Left forelimb (tissue), 1 donor: Measurements from ENCODE around the gene NXF3.
"Not testable (repeated sequence)": the region's sequence is repeated elsewhere in the genome, so short reads cannot be mapped to it uniquely, and the experiment has no call there.

ENCODE experiments used
- DNase-seq: peaks from one replicate; pipeline ENCODE4 v3.0.0-alpha.2; 2018; ENCODE audit warnings: low spot score

NXF3 gene

DNA sequence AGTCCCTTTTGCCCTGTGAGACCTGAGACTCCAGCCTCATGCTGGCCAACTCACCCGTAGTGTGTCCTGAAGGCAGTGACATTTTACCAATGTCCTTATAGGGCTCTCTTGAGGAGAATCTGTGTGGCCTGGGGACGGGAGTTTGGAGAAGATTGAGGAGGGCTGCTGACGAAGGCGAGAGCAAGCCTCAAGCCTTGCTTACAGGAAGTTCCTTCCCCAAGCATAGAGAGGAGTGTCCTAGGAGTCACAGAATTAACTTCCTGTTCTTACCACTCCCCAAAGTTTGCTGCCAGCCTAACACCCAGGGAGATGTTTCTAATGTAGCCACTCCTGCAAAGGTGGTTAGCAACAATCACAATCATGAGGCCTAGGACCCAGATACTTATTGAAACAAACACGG is at the start of gene NXF3:
Gene NXF3, minus strand, starts transcription at position 202 of the 400 bp plus-strand sequence. Its CDS starts 120 bp downstream, at position 82.
- DNase-seq, result no peak

- DNase-seq, result not testable (repeated sequence)
These were observed 43.6 kb upstream of the NXF3 start for GRCh38 chrX:103136528-103136927.

GRCh38 chrX:103124284-103124683 is 31.3 kb upstream of the NXF3 start:
- no peak for DNase-seq

- no peak for DNase-seq
These were observed 27.8 kb upstream of the NXF3 start for GRCh38 chrX:103120748-103121147.

GRCh38 chrX:103116970-103117369 is 24.0 kb upstream of the NXF3 start:
- not testable (repeated sequence) for DNase-seq

DNA sequence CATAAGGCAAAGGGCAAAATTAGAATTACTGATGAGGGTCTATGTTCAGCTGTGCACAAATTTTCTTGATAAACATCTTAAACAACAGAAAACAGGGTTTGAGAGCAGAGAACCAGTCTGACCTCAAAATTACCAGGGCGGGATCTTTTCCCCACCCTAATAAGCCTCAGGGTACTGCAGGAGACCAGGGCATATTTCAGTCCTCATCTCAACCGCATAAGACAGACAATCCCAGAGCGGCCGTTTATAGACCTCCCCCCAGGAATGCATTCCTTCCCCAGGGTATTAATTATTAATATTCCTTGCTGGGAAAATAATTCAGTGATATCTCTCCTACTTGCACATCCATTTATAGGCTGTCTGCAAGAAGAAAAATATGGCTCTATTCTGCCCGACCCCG is 16.6 kb upstream of the NXF3 start:
- not testable (repeated sequence) for DNase-seq

DNA sequence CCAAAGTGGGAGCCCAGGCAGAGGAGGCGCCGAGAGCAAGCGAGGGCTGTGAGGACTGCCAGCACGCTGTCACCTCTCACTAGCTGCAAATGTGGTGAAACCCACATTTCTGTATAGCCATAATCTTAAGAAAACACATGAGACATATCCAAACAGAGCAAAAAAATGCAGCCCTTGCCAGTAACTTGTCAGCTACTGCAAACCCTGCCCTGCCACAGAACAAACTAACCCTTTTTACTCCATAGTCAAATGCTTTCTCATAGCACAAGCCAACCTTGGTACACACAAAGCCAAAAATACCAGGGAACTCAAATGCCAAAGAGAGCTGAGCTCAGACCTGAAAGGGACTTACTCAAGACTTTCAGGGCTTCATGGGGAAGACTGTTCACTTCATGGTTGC is 14.9 kb upstream of the NXF3 start:
- DNase-seq, result no peak

GRCh38 chrX:103107227-103107737 is 14.3 kb upstream of the NXF3 start:
- not testable (repeated sequence) for DNase-seq

- DNase-seq, result not testable (repeated sequence)
These were observed 11.4 kb upstream of the NXF3 start for GRCh38 chrX:103104370-103104769.

DNA sequence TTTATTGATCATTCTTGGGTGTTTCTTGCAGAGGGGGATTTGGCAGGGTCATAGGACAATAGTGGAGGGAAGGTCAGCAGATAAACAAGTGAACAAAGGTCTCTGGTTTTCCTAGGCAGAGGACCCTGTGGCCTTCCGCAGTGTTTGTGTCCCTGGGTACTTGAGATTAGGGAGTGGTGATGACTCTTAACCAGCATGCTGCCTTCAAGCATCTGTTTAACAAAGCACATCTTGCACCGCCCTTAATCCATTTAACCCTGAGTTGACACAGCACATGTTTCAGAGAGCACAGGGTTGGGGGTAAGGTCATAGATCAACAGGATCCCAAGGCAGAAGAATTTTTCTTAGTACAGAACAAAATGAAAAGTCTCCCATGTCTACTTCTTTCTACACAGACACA is 10.9 kb upstream of the NXF3 start:
- not testable (repeated sequence) for DNase-seq

DNA sequence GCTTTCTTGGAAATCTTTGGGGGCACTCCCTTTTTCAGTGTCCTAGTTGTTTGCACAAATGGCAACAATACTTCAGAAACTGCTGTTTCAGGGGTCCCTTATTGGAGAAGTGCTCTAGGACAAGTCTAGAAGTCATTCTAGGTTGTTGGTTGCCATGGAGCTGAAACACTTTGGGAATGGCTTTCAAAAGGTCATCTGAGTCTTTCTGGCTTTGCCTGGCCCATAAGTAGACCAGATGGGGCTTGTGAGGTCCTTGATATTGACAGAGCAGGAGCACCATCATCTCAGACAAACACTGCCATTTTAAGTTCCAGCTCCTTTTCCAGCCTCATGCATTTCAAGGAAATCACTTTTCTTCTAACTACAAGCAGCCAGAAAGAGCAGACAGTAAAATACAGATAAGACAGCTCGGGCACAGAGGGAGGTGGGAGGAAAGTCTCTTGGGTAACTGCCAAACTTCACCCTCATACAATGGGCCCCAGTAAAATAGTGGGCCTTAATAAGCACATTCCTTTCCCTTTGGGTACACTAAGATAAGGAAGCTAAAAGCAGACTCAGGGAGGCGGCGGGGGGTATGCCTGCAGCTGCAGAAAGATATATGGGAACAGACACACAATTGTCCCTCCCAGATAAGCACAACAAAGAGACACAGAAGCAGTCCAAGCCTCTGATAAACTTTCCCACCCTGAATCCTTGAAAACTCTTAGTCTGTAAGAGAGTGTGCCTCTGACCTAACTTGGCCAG is 8.5 kb upstream of the NXF3 start:
- DNase-seq, result no peak

DNA sequence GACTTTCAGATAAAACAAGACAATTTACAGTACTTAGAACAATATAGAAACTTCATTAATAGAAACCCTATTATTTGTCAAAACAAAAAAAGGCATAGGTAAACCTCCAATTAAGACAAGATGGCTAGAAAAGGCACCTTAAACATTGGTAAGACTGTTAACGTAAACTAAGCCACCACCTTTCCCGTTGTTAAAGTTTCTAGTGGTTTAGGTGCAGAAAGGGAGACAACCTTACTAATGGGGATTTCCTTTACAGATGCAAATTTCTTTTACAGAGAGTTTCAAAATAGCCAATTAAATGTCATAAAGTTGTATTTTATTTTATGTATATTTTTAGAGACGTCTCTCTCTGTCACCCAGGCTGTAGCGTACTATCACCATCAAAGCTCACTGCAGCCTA is 7.5 kb upstream of the NXF3 start:
- DNase-seq, result no peak

- no peak for DNase-seq
These were observed 6.7 kb upstream of the NXF3 start for GRCh38 chrX:103099691-103100090.

DNA sequence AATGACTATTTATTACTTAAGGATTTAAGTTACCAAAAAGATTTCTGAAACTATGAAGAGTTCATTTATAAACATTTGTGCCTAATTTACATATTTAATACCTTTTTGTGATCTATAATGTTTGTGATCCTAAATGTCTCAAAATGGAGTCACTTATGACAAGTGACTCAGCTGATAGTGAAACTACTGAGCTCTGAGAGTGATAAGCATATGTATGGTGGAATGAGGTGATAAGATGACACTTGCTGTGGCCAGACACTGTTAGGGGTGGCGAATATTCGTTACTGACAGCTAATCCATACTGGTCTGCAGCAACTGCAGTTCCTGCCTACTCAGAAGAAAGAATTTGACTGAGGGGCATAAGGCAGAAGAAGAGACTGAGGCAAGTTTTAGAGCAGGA is 5.5 kb upstream of the NXF3 start:
- DNase-seq, result no peak

DNA sequence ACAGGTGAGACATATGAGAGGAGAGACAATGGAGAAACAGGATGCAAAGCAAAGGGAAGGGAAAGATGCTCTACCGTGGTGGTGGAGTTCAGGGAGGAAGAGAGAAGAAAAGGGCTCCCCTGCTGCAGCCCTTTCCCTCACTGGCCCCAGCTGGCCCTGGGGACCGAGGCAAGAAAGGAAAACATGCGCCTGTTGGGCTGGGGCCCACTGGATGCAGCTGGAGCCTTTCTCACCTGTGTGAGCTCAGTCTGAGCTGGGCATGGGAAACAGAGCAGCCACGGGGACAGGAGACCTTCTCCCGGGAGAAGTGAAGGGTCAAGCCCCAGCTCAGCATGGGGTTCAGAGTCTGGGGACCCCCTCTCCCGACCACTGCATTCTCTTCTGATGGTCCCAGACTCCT is 11.9 kb downstream of the NXF3 start:
- no peak for DNase-seq

DNA sequence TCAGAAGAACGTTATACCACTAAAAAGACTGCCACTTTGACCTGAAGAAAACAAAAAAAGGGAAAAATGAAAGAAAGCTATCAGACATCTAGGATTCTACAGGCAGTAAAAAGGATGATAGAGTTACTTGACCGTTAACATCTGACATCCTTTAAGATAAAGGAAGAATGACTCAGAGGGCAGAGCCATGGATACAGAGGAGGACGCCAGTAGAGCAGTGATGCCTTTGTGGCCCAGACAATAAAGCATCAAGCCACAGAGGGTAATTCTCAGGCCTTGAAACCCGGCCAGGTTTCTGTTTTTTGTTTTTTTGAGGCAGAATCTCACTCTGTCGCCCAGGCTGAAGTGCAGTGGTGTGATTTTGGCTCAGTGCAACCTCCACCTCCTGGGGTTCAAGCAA is 19.5 kb downstream of the NXF3 start:
- no peak for DNase-seq

GRCh38 chrX:103066606-103067005 is 26.3 kb downstream of the NXF3 start:
- DNase-seq, result no peak

- no peak for DNase-seq
These were observed 29.0 kb downstream of the NXF3 start, which contains the start of gene BEX1 for GRCh38 chrX:103063918-103064434. Gene BEX1 (minus strand): TSS chrX:103064171. CDS start chrX:103063274, 897 bp downstream.

- no peak for DNase-seq
These were observed 29.6 kb downstream of the NXF3 start for GRCh38 chrX:103063191-103063845.

- no peak for DNase-seq
These were observed 31.5 kb downstream of the NXF3 start for GRCh38 chrX:103061486-103061885.

- no peak for DNase-seq
These were observed 36.0 kb downstream of the NXF3 start for GRCh38 chrX:103056902-103057301.

DNA sequence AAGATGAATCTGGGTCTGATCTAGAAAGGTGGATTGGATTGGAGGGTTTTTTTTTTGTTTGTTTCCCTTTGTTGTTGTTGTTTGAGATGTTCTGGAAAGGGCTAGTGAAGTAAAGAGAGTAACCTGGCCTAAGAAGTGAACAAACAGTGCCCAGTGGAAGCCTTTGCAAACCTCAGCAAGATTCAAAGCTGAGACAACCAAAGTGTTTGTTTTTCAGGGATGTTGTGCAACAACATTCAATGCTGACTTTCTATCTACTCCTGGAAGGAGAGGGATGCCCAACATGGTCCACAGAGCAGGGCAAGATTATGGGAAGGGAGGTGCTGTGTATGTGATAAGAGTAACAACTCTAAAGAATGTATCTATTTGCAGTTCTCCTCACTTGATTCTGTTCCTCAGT is 40.3 kb downstream of the NXF3 start:
- DNase-seq, result no peak

GRCh38 chrX:103051260-103051789 is 41.6 kb downstream of the NXF3 start:
- DNase-seq, result no peak
